Endometrial microvascular endothelial cells (primary cell): Measurements from ENCODE around the gene RACK1. TPM values are rescaled to one million over a fixed set of nuclear protein-coding genes. Genes with fewer than 3 reads are reported as not detected.
"Not testable (repeated sequence)": the region's sequence is repeated elsewhere in the genome, so short reads cannot be mapped to it uniquely, and the experiment has no call there.

Experiments
- in situ Hi-C: cut with HindIII; loops from 2 replicates; pipeline ENCODE4 v1.10.0; 2017; ENCODE audit warnings: low sequenced_read_pairs, low pct_unique_long_range_greater_than_20kb; ENCODE audit errors: inconsistent ontology term
- total RNA-seq: library from RNA; depleted of rRNA; stranded (reverse); fragments of >200 nt; gene quantifications from one replicate; pipeline ENCODE4 v1.2.3, GENCODE V29; 2015; ENCODE audit errors: inconsistent ontology term

The RACK1 gene
- total RNA-seq, 1 donor from 2014 or later, result 2,930 TPM

- in situ Hi-C loops, result no loop called here
Observed at GRCh38 chr5:181219262-181220177, 24.2 kb downstream of the RACK1 start.

DNA sequence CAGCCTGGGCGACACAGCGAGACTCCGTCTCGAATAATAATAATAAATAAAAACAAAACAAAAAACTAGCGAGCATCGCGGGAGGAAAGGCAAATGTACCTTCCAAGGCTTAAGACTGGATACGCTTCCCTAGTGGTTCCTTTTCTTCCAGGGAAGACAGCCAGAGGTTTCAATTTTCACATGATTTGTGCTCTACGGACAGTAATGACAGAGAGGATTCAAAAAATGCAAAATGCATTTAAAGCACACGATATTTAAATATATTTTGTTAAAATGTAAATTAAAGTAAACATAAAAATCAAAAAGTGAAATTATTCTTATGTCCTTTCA lies 24.9 kb downstream of the RACK1 start:
- in situ Hi-C loops, result no loop called here

GRCh38 chr5:181217803-181218062 lies 26.0 kb downstream of the RACK1 start:
- in situ Hi-C loops, result no loop called here

GRCh38 chr5:181217111-181217802 lies 26.4 kb downstream of the RACK1 start:
- in situ Hi-C loops, result no loop called here

DNA sequence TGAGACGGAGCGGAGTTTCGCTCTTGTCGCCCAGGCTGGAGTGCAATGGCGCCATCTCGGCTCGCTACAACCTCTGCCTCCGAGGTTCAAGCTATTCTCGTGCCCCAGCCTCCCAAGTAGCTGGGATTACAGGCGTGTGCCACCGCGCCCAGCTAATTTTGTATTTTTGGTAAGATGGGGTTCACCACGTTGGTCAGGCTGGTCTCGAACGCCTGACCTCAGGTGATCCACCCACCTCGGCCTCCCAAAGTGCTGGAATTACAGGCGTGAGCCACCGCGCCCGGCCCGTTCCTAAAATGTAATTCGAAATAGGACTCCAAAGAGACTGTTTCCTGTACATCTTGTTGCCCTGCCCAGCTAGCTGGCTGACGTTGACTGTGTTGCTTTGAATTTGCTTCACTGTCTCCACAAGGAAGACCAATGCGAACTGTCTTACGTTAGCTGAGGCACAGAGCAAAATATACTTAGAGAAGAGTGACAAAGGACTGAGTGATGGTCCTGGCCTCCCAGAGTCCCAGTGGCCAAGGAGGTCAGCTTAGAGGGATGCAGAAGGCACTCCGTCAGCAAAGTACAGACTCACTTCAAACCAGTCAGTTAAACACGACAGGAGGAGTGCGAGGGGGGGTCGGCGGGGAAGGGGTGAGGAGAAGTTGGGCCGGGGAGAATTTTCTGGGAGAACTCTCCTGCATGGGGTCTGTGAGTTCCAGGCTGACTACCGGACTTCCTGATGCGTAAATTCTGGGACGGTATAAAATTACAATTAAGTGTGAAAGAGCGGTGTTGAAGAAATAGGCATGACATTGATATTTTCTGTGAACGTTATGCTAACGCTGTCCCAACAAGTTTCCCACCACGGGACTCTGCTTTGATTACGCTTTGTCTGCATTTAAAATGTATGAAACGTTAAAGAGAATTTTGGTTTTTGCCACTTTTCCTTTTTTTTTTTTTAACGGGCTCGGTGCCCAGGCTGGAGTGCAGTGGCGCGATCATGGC lies 27.4 kb downstream of the RACK1 start:
- in situ Hi-C loops, result no loop called here

DNA sequence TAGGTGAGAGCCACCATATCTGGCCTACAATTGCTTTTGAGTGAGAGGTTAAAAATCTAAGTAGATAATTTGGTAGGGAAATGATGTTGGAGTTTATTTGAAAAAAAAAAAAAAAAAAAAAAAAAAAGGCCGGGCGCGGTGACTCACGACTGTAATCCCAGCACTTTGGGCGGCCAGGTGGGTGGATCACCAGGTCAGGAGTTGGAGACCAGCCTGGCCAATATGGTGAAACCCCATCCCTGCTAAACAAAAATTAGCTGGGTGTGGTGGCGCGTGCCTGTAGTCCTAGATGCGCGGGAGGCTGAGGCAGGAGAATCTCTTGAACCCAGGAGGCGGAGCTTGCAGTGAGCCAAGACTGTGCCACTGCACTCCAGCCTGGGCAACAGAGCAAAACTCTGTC lies 29.5 kb downstream of the RACK1 start:
- in situ Hi-C loops, result not testable (repeated sequence)

DNA sequence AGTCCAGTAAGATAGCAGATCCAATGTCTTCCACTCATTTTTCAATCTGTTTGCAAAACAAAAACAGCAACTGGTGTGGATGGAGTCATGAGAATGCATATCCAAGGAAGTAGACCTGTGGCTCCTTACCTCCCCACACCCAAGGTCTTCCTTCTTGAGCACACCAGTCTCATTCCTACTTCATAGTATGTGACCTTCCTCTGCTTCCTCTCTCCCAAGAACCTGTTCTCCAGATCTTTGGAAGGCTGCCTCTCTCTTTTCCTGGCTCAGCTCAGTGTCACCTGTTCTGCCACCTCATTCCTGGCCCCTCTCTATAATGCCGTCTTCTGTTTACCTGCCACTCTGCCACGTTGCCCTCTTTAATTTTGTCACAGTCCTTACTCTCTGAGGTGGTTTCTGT lies 30.8 kb downstream of the RACK1 start:
- in situ Hi-C loops, result no loop called here

DNA sequence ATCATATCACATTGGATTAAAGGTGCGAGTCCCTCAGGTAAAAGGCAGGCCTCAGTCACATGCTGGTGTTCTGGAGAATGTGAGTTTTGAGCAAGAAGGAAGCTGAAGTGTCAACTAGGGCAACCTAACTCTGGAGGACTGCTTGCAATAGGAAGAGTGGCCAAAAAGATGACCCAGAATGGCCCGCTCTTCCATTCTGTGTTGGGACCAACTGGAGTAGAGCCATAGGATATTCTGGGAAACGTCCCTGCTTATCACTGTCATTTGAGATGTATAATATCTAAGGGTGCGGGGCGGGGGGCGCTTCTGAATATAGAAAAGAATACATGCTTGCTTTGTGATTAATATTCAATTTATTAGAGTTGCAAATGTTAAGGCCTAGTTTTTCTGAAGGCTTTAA lies 31.6 kb downstream of the RACK1 start:
- in situ Hi-C loops, result no loop called here

- in situ Hi-C loops, result no loop called here
Observed at GRCh38 chr5:181211208-181211607, 32.5 kb downstream of the RACK1 start.

DNA sequence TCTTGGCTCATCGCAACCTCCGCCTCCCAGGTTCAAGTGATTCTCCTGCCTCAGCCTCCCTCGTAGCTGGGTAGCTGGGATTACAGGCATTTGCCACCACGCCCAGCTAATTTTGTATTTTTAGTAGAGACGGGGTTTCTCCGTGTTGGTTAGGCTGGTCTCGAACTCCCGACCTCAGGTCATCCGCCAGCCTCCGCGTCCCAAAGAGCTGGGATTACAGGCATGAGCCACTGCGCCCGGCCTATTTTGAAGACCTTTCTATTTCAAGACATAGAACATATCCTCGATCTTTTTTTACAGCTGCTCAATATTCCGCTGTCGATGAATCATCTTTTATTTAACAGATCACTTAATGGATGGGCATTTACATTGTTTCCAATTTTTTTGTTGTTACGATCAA lies 33.0 kb downstream of the RACK1 start:
- in situ Hi-C loops, result not testable (repeated sequence)

DNA sequence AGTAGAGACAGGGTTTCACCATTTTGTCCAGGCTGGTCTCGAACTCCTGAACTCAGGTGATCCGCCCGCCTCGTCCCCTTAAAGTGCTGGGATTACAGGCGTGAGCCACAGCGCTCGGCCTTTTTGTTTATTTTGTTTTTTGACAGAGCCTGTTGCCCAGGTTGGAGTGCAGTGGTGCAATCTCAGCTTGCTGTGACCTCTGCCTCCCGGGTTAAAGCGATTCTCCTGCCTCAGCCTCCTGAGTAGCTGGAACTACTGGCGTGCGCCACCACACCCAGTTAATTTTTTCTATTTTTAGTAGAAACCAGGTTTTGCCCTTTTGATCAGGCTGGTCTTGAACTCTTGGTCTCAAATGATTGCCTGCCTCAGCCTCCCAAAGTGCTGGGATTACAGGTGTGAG lies 33.6 kb downstream of the RACK1 start:
- in situ Hi-C loops, result not testable (repeated sequence)

GRCh38 chr5:181209006-181209405 lies 34.7 kb downstream of the RACK1 start:
- in situ Hi-C loops, result not testable (repeated sequence)

DNA sequence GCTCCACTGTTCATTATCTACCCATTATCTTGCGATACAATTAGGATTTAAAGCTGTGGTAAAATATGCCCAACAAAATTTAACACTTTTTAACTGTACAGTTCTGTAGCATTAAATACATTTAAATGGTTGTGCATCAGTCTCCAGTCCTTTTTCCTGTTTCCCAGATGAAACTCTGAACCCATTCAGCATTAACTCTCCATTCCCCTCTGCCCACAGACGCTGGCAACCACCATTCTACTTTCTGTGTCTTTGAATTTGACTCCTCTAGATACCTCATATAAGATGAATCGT lies 35.8 kb downstream of the RACK1 start:
- in situ Hi-C loops, result no loop called here

- in situ Hi-C loops, result no loop called here
Observed at GRCh38 chr5:181207214-181207959, 36.3 kb downstream of the RACK1 start.

GRCh38 chr5:181205761-181206649 lies 37.7 kb downstream of the RACK1 start:
- in situ Hi-C loops, result no loop called here

- in situ Hi-C loops, result no loop called here
Observed at GRCh38 chr5:181204826-181205760, 38.6 kb downstream of the RACK1 start, which contains the start of gene TRIM7. TRIM7 (minus strand) TSS chr5:181205196; CDS start chr5:181205110, 86 bp downstream.
